Articular chondrocyte of knee joint (primary cell): ENCODE results near the gene CISD2. TPM values are rescaled to one million over a fixed set of nuclear protein-coding genes. Genes with fewer than 3 reads are reported as not detected.

Experiments used
- small RNA-seq: library from RNA; depleted of rRNA; stranded (forward); fragments of <200 nt; gene quantifications from one replicate; pipeline ENCODE3, GENCODE V24; 2012
- total RNA-seq: library from RNA; depleted of rRNA; stranded (reverse); fragments of >200 nt; gene quantifications from 2 replicates; pipeline ENCODE4 v1.2.3, GENCODE V29; 2012

Gene CISD2
- 37.5 and 38.8 TPM in 2 replicates for total RNA-seq

GRCh38 chr4:102868781-102869568, at the start of gene CISD2:
Gene CISD2 (plus strand): TSS chr4:102868992. CDS start chr4:102869085, 93 bp downstream.

DNA sequence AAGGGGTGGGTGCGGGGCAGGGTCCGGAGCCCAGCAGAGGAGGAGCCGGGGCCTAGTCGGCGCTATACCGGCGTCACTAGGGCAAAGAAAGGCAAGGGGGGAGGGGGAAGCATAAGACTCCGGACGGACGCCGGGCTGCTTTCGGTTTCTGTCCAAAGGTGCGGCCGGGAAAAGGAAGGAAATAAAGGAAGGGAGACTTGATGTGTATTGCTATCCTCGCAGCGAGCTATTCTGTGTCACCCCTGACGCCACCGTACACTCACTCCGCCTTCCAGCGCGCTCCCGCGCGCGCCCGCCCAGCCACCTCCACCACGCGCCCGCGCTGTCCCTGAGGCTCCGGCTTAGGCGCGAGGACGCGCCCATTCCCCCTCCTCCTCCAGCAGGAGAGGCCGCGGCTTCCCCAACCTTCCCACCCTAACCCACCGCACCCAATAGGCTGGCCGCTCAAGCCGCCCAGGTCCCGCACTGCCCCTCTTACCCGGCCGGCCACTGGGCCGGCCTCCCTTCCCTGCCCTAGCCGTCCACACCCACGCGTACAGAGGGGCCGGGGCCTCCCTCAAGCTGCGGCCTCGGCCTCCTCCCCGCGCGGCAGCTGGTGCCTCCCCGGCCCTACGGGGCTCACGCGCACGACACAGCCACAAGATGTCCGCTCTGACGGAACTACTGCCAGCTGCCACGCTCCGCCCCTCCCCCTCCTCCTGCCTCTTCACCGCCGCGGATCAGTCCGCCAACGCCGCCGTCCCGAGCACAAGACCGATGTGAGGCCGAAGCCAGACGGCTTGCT, 41.7 kb upstream of the CISD2 start, which contains the start of gene UBE2D3:
TSS of gene UBE2D3 (minus strand) at position 662 of the 784 bp plus-strand sequence. CDS start 1,043 bp downstream, outside the sequence.

Small RNAs within 50 kb of the gene (small RNA-seq; reads per million reads assigned to genes)
- gene RNU7-151P = not detected

Other genes starting within 250 kb of the CISD2 start
- gene MANBA, start 108.0 kb upstream of the CISD2 start, total RNA-seq = 40.5 and 44.2 TPM in 2 replicates
- 488 and 532 TPM in 2 replicates for gene UBE2D3, start 41.4 kb upstream of the CISD2 start, total RNA-seq
- 0.65 and 1.7 TPM in 2 replicates for gene SLC9B1, start 150.7 kb downstream of the CISD2 start, total RNA-seq
- 24.8 and 29.5 TPM in 2 replicates for gene SLC9B2, start 207.8 kb downstream of the CISD2 start, total RNA-seq
- gene BDH2, start 230.8 kb downstream of the CISD2 start, total RNA-seq = 47.7 and 59.2 TPM in 2 replicates